Measurements from ENCODE around the gene SEPTIN1.

DNA sequence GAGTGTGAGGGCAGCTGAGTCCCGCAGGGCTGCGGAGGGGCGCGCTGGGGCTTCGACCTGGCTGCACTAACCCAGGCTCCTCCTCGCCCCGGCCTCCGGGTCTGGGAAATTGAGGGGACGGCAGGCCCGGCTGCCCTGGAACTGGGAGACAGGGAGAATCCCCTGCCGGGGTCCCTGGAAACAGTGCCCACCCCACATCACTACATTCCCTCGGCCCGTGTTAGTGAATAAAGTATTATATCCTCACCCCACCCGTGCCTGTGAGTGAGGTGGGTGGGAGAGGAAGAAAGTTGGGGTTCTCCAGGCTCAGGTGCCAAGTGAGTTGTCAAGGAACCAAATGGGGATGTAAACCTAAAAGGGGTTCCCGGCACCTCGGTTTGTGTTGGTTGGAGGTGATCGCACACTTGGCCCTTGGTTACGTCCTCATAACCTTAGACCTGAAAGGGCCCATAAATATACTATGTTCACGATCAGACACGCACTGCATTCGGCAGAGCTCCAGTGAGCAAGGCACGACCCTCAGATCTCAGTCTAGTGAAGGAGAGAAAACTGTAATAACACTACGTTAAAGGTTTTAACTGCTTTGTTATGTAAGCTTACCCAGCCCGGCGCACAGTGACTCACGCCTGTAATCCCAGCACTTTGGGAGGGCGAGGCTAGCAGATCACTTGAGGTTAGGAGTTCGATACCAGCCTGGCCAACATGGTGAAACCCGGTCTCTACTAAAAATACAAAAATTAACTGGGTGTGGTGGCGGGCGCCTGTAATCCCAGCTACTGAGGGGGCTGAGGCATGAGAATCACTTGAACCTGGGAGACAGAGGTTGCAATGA, 36.2 kb upstream of the SEPTIN1 start:
- TF ChIP-seq, protein P1, sequence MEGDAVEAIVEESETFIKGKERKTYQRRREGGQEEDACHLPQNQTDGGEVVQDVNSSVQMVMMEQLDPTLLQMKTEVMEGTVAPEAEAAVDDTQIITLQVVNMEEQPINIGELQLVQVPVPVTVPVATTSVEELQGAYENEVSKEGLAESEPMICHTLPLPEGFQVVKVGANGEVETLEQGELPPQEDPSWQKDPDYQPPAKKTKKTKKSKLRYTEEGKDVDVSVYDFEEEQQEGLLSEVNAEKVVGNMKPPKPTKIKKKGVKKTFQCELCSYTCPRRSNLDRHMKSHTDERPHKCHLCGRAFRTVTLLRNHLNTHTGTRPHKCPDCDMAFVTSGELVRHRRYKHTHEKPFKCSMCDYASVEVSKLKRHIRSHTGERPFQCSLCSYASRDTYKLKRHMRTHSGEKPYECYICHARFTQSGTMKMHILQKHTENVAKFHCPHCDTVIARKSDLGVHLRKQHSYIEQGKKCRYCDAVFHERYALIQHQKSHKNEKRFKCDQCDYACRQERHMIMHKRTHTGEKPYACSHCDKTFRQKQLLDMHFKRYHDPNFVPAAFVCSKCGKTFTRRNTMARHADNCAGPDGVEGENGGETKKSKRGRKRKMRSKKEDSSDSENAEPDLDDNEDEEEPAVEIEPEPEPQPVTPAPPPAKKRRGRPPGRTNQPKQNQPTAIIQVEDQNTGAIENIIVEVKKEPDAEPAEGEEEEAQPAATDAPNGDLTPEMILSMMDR (IDR thresholded peaks at IDR 0.05; ENCODE audit: low read length), result no peak; the same call in 1 of the 2 replicates
- no peak for TF ChIP-seq EZH2 (IDR thresholded peaks at IDR 0.05; ENCODE audit: borderline replicate concordance, low read length)

All from OCI-LY1 (cell line).